HepG2 (cell line): ENCODE results near the gene GJC2. TPM values are rescaled to one million over a fixed set of nuclear protein-coding genes. Genes with fewer than 3 reads are reported as not detected.

Experiments
- ARNT2 ChIP-seq: sonication (generic); formaldehyde crosslinking; IDR thresholded peaks from 2 replicates; pipeline ENCODE4 v1.8.0; 2022; ENCODE audit warnings: mild to moderate bottlenecking, low read depth, missing genetic modification reagents, moderate library complexity
- BORCS8-MEF2B ChIP-seq: sonication (generic); formaldehyde crosslinking; IDR thresholded peaks from 2 replicates; pipeline ENCODE4 v1.8.0; 2022; ENCODE audit warnings: mild to moderate bottlenecking, missing genetic modification reagents
- CBX1 ChIP-seq: IDR thresholded peaks from one replicate; pipeline ENCODE4 v1.6.1; 2016; ENCODE audit warnings: antibody characterized with exemption, low read depth
- ELF4 ChIP-seq: sonication (generic); formaldehyde crosslinking; IDR thresholded peaks from 2 replicates; pipeline ENCODE4 v1.5.0; 2020; ENCODE audit warnings: missing genetic modification reagents, mild to moderate bottlenecking, moderate library complexity, borderline replicate concordance
- ELK4 ChIP-seq: sonication (generic); formaldehyde crosslinking; IDR thresholded peaks from 2 replicates; pipeline ENCODE4 v1.9.0; 2021; ENCODE audit warnings: missing genetic modification reagents, borderline replicate concordance
- EP300 ChIP-seq, 3 experiments: sonication (generic) in 1 of 3; formaldehyde crosslinking in 1 of 3; IDR thresholded peaks; 2 replicates each; pipeline versions ENCODE4 v1.5.1 to v1.6.1; 2011 to 2020; ENCODE audit warnings: low read depth in 2 of 3, low read length in 2 of 3, borderline replicate concordance in 1 of 3, improper control_type of control experiment in 1 of 3, mild to moderate bottlenecking in 1 of 3, missing genetic modification reagents in 1 of 3, moderate library complexity in 1 of 3
- FOXJ3 ChIP-seq: sonication (generic); formaldehyde crosslinking; IDR thresholded peaks from 2 replicates; pipeline ENCODE4 v1.4.0; 2020; ENCODE audit warnings: missing genetic modification reagents, mild to moderate bottlenecking, borderline replicate concordance
- FOXP1 ChIP-seq, 2 experiments: fragments of 450-650 bp in 1 of 2; IDR thresholded peaks; 2 replicates each; pipeline ENCODE4 v1.6.1; 2017 to 2018; ENCODE audit warnings: antibody characterized with exemption in 1 of 2
- HNRNPK ChIP-seq: fragments of 200-400 bp; formaldehyde crosslinking; IDR thresholded peaks from 2 replicates; pipeline ENCODE4 v1.6.1; 2018; ENCODE audit warnings: low read length, low read depth, moderate library complexity, mild to moderate bottlenecking; ENCODE audit not compliant: poor library complexity, severe bottlenecking
- JUN ChIP-seq: sonication (generic); formaldehyde crosslinking; IDR thresholded peaks from 2 replicates; pipeline ENCODE4 v1.4.0; 2020; ENCODE audit warnings: mild to moderate bottlenecking, missing genetic modification reagents
- MTF2 ChIP-seq: sonication (generic); formaldehyde crosslinking; IDR thresholded peaks from 2 replicates; pipeline ENCODE4 v1.5.0; 2020; ENCODE audit warnings: missing genetic modification reagents, borderline replicate concordance
- NAIF1 ChIP-seq: sonication (generic); formaldehyde crosslinking; IDR thresholded peaks from 2 replicates; pipeline ENCODE4 v1.5.0; 2020; ENCODE audit warnings: mild to moderate bottlenecking, missing genetic modification reagents, borderline replicate concordance
- PHF8 ChIP-seq: sonication (generic); formaldehyde crosslinking; IDR thresholded peaks from 2 replicates; pipeline ENCODE4 v1.5.0; 2020; ENCODE audit warnings: missing genetic modification reagents
- ZFYVE20 ChIP-seq: sonication (generic); formaldehyde crosslinking; IDR thresholded peaks from 2 replicates; pipeline ENCODE4 v1.8.0; 2023; ENCODE audit warnings: low read depth, mild to moderate bottlenecking, moderate library complexity, missing genetic modification reagents, borderline replicate concordance
- ZNF282 ChIP-seq: fragments of 450-650 bp; IDR thresholded peaks from 2 replicates; pipeline ENCODE4 v1.6.1; 2018; ENCODE audit not compliant: partially characterized antibody
- ZNF34 ChIP-seq: sonication (generic); formaldehyde crosslinking; IDR thresholded peaks from 2 replicates; pipeline ENCODE4 v1.4.0; 2020; ENCODE audit warnings: mild to moderate bottlenecking, missing genetic modification reagents, borderline replicate concordance
- ZNF841 ChIP-seq: sonication (generic); formaldehyde crosslinking; IDR thresholded peaks from 2 replicates; pipeline ENCODE4 v1.8.1; 2023; ENCODE audit warnings: missing genetic modification reagents, borderline replicate concordance
- ZZZ3 ChIP-seq: sonication (generic); formaldehyde crosslinking; IDR thresholded peaks from 2 replicates; pipeline ENCODE4 v1.4.0; 2020; ENCODE audit warnings: missing genetic modification reagents, mild to moderate bottlenecking, borderline replicate concordance
- polyA plus RNA-seq, 8 experiments: library from polyadenylated mRNA; depleted of rRNA in 3 of 8; stranded (reverse) in 7 of 8; unstranded in 1 of 8; fragments of >200 nt; fragmentation: Illumina TruSeq in 4 of 8; extraction: Trizol in 4 of 8; gene quantifications; 2 replicates each; pipeline versions ENCODE4 v1.2.1 to v1.2.3, GENCODE V29; 2011 to 2016; ENCODE audit warnings: low read depth in 4 of 8, missing spikeins in 1 of 8, mixed read lengths in 1 of 8; ENCODE audit not compliant: insufficient read depth in 1 of 8
- total RNA-seq, 5 experiments: library from RNA; depleted of rRNA; stranded (reverse); fragments of >200 nt; fragmentation: Illumina TruSeq; extraction: Trizol; gene quantifications; 2 replicates each; pipeline ENCODE4 v1.2.3, GENCODE V29; 2016; ENCODE audit warnings: low read depth in 1 of 5
- TF ChIP-seq, protein P1 (sequence below): sonication (generic); formaldehyde crosslinking; IDR thresholded peaks from 2 replicates; pipeline ENCODE4 v1.8.0; 2022; ENCODE audit warnings: mild to moderate bottlenecking, missing genetic modification reagents; ENCODE audit not compliant: insufficient replicate concordance
- TF ChIP-seq, protein P2 (sequence below): IDR thresholded peaks from 2 replicates; pipeline ENCODE4 v1.6.1; 2012; ENCODE audit warnings: low read depth, low read length, improper control_type of control experiment
- TF ChIP-seq, protein P3 (sequence below): sonication (generic); formaldehyde crosslinking; IDR thresholded peaks from 2 replicates; pipeline ENCODE4 v1.4.0; 2020; ENCODE audit warnings: mild to moderate bottlenecking, low read depth, missing genetic modification reagents

GJC2 gene
- total and polyA plus RNA-seq, 2 of the 13 experiments (the other 11 are each of a cell fraction or from before 2014, with no cell fraction given): 1.6 to 3.8 TPM

DNA sequence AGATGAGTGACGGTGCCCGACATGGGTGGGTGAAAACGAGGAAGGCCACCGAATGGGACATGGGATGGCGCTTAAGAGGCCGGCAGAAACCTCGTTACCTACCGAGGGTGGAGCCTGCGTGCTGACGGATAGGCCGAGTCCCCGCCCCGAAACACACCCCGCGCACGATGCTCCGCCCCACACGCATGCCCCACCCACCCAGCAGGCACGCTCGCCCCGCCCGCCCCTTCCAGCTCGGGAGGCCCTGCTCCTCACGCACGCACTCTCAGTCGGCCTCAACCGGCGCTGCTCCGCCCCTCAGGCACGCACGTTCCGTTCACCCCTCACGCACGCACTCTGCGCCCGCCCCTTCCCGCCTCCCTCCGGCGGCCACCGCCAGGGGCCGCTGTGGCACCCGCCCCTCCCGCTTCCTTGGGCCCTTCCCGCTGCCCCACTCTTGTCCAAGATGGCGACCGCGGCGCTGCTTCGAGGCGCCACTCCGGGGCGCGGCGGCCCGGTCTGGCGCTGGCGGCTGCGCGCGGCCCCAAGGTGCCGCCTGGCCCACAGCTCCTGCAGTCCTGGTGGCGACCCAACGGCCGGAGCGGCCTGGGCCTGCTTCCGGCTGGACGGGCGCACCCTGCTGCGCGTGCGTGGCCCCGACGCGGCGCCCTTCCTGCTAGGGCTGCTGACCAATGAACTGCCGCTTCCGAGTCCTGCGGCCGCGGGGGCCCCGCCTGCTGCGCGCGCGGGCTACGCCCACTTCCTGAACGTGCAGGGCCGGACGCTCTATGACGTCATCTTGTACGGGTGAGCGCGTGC, 15.8 kb downstream of the GJC2 start, which contains the start of gene IBA57 (continued):
- TF ChIP-seq, protein P1, sequence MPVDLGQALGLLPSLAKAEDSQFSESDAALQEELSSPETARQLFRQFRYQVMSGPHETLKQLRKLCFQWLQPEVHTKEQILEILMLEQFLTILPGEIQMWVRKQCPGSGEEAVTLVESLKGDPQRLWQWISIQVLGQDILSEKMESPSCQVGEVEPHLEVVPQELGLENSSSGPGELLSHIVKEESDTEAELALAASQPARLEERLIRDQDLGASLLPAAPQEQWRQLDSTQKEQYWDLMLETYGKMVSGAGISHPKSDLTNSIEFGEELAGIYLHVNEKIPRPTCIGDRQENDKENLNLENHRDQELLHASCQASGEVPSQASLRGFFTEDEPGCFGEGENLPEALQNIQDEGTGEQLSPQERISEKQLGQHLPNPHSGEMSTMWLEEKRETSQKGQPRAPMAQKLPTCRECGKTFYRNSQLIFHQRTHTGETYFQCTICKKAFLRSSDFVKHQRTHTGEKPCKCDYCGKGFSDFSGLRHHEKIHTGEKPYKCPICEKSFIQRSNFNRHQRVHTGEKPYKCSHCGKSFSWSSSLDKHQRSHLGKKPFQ (CRISPR knock-in tag): no peak
- no peak for TF ChIP-seq EP300 (IDR thresholded peaks at IDR 0.05; ENCODE audit: low read depth in 2 of 2, low read length in 2 of 2)
- TF ChIP-seq EP300 (CRISPR knock-in tag; IDR thresholded peaks at IDR 0.05; ENCODE audit: borderline replicate concordance): no peak
- TF ChIP-seq, protein P2, sequence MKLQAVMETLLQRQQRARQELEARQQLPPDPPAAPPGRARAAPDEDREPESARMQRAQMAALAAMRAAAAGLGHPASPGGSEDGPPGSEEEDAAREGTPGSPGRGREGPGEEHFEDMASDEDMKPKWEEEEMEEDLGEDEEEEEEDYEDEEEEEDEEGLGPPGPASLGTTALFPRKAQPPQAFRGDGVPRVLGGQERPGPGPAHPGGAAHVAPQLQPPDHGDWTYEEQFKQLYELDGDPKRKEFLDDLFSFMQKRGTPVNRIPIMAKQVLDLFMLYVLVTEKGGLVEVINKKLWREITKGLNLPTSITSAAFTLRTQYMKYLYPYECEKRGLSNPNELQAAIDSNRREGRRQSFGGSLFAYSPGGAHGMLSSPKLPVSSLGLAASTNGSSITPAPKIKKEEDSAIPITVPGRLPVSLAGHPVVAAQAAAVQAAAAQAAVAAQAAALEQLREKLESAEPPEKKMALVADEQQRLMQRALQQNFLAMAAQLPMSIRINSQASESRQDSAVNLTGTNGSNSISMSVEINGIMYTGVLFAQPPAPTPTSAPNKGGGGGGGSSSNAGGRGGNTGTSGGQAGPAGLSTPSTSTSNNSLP: no peak
- peak; percentile 95 for TF ChIP-seq ARNT2
- TF ChIP-seq FOXP1 (IDR thresholded peaks at IDR 0.05): no peak
- TF ChIP-seq FOXP1 (CRISPR knock-in tag; IDR thresholded peaks at IDR 0.05): no peak; the same call in 1 of the 2 replicates
- peak; percentile 51; the same call in 1 of the 2 replicates for TF ChIP-seq NAIF1
- peak; percentile 73; the same call in 1 of the 2 replicates for TF ChIP-seq ZNF34
- TF ChIP-seq, protein P3, sequence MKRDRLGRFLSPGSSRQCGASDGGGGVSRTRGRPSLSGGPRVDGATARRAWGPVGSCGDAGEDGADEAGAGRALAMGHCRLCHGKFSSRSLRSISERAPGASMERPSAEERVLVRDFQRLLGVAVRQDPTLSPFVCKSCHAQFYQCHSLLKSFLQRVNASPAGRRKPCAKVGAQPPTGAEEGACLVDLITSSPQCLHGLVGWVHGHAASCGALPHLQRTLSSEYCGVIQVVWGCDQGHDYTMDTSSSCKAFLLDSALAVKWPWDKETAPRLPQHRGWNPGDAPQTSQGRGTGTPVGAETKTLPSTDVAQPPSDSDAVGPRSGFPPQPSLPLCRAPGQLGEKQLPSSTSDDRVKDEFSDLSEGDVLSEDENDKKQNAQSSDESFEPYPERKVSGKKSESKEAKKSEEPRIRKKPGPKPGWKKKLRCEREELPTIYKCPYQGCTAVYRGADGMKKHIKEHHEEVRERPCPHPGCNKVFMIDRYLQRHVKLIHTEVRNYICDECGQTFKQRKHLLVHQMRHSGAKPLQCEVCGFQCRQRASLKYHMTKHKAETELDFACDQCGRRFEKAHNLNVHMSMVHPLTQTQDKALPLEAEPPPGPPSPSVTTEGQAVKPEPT (CRISPR knock-in tag): 0 out of 2 replicates have a peak, but pooled peaks have one; percentile 35
- TF ChIP-seq ELK4 (CRISPR knock-in tag): no peak
- TF ChIP-seq ELF4: no peak; the same call in 1 of the 2 replicates
- peak; percentile 78 for TF ChIP-seq HNRNPK
- peak; percentile 79; the same call in 1 of the 2 replicates for TF ChIP-seq ZFYVE20 (CRISPR knock-in tag)
- TF ChIP-seq JUN (CRISPR knock-in tag): peak; percentile 83; the same call in 1 of the 2 replicates
- peak; percentile 72; the same call in 1 of the 2 replicates for TF ChIP-seq BORCS8-MEF2B (CRISPR knock-in tag)
- peak; percentile 61; the same call in 1 of the 2 replicates for TF ChIP-seq ZZZ3 (CRISPR knock-in tag)
- TF ChIP-seq CBX1: peak; percentile 16
- no peak for TF ChIP-seq FOXJ3 (CRISPR knock-in tag)
- no peak for TF ChIP-seq ZNF841 (CRISPR knock-in tag)
- no peak; the same call in 1 of the 2 replicates for TF ChIP-seq PHF8 (CRISPR knock-in tag)
- TF ChIP-seq MTF2 (CRISPR knock-in tag): no peak
- no peak for TF ChIP-seq ZNF282
